NCI-H1436 (cell line): ENCODE data around the gene PLCL2.

Experiments
- DNase-seq: peaks from one replicate; lab custom pipeline; 2025; lab: John Stamatoyannopoulos, UW

The PLCL2 gene

GRCh38 chr3:17011728-17012338 is 127.1 kb downstream of the PLCL2 start:
- DNase-seq, result no peak

GRCh38 chr3:17013050-17013449 is 128.3 kb downstream of the PLCL2 start:
- no peak for DNase-seq

- no peak for DNase-seq
Measured at GRCh38 chr3:17013571-17013970, 128.8 kb downstream of the PLCL2 start.

GRCh38 chr3:17014284-17014683 is 129.5 kb downstream of the PLCL2 start:
- DNase-seq, result no peak

- DNase-seq, result no peak
Measured at GRCh38 chr3:17014709-17015108, 130.0 kb downstream of the PLCL2 start.

- no peak for DNase-seq
Measured at GRCh38 chr3:17021614-17022013, 136.9 kb downstream of the PLCL2 start.

- DNase-seq, result no peak
Measured at GRCh38 chr3:17023006-17023664, 138.4 kb downstream of the PLCL2 start.

- no peak for DNase-seq
Measured at GRCh38 chr3:17025594-17026139, 140.9 kb downstream of the PLCL2 start.

GRCh38 chr3:17027318-17027717 is 142.6 kb downstream of the PLCL2 start:
- no peak for DNase-seq

- no peak for DNase-seq
Measured at GRCh38 chr3:17028363-17028762, 143.6 kb downstream of the PLCL2 start.

GRCh38 chr3:17030438-17030837 is 145.7 kb downstream of the PLCL2 start:
- no peak for DNase-seq

GRCh38 chr3:17030956-17031652 is 146.3 kb downstream of the PLCL2 start:
- no peak for DNase-seq

- no peak for DNase-seq
Measured at GRCh38 chr3:17032407-17033034, 147.8 kb downstream of the PLCL2 start.

- no peak for DNase-seq
Measured at GRCh38 chr3:17033516-17034168, 148.9 kb downstream of the PLCL2 start.

GRCh38 chr3:17035033-17035432 is 150.3 kb downstream of the PLCL2 start:
- DNase-seq, result no peak

GRCh38 chr3:17035966-17036365 is 151.2 kb downstream of the PLCL2 start:
- DNase-seq, result no peak

GRCh38 chr3:17038141-17038540 is 153.4 kb downstream of the PLCL2 start:
- no peak for DNase-seq

GRCh38 chr3:17038900-17039553 is 154.3 kb downstream of the PLCL2 start:
- DNase-seq, result no peak

GRCh38 chr3:17039594-17039993 is 154.8 kb downstream of the PLCL2 start:
- no peak for DNase-seq

GRCh38 chr3:17040322-17040989 is 155.7 kb downstream of the PLCL2 start:
- DNase-seq, result no peak

GRCh38 chr3:17040990-17041377 is 156.2 kb downstream of the PLCL2 start:
- no peak for DNase-seq
